HG03565 (cell line): Measurements from ENCODE around the gene SH2D4B.

Experiments used
- ATAC-seq: cut with Tn5 transposase; IDR thresholded peaks from one replicate; pipeline ENCODE4 v1.9.1; 2021; ENCODE audit warnings: mild to moderate bottlenecking, moderate library complexity; ENCODE audit not compliant: unreplicated experiment

Gene SH2D4B

DNA sequence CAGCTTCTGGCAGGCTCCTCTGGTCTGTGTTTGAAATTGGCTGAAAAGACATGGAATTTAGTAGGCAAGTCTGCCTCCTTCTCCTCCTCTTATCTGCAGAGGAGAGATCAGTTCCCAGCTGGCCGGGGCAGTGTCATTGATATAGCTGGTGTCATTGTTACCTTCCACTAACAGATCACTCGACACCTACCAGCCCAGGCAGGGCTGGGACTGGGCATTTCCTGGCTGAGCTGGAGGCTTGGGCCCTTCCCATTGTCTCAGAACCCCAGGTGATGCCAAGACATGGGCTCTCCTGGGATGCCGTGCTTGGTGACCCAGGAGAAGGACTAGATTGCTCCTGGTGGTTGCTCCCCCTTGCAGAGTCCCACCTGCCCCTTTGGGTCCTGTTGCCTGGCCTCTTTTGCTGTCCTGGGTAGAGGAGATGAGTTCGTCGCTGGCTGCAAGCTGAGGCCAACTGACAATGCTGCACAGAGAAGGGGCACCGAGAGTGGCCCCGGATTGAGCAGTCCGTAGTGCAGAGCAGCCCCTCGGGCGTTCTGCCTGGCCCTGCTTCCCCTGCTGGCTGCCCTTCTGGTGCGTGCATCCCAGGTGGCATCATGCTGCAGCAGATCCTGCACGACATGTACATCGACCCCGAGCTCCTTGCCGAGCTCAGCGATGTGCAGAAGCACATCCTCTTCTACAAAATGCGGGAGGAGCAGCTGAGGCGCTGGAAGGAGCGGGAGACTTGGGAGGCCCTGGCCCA lies at the start of gene SH2D4B:
Gene SH2D4B, plus strand, starts transcription at position 167 of the 745 bp plus-strand sequence. Its CDS starts 430 bp downstream, at position 597.
- no peak for ATAC-seq

DNA sequence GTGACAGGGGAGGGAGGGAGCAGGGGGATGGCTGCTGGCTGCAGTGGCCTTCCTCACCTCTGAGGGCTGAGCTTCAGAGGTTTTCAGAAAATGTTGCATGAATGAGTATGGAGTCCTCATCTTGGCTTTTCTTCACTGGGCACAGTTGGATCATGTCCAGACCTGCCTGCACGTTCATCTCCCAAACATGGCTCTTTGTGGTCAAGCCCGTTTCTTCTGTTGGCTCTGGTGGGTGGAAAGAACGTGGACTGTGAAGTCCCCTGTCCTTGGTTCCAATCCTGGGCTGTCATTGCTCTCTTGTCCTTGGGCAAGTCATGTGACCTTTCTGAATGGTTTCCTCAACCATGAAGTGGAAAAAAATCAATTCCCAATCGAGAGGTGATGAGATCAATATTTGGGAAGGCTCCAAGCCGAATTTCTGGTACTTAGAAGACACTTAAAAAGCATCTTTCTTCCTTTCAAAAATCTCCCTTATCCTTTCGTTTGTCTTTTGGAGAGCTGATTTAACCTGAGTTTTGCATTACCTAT lies 49.1 kb upstream of the SH2D4B start:
- ATAC-seq = no peak

DNA sequence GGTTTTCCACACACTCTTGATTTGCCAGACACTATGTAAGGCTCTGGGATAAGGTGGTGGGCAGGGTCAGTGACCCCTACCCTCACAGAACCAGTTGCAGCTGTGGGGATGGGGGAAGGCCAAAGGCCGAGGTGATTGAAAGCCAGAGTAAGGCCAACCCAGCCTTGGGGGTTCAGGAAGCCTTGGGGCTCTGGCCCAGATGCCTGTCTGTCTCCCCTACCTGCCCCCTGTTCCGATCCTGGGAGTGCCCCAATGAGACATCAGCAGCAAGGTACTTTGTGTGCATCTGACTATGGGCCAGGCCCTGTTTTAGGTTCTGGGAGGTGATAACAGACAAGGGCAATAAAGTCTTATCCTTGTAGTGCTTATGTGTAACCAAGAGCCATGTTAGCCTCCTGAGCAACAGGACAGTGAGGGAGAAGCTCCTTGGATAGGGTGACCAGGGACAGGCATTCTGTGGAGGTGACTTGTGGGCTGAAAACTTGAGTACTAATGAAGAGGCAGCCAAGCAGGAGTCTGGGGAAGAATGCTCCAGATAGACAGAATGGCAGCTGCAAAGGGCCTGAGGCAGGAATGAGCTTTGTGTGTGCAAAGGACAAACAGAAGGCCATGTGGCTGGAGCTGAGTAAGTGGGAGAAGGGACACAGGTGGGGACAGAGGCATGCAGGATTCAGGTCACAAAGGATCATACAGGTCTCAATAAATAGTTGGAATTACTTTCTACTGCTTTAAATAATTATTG lies 48.2 kb upstream of the SH2D4B start:
- ATAC-seq = no peak

DNA sequence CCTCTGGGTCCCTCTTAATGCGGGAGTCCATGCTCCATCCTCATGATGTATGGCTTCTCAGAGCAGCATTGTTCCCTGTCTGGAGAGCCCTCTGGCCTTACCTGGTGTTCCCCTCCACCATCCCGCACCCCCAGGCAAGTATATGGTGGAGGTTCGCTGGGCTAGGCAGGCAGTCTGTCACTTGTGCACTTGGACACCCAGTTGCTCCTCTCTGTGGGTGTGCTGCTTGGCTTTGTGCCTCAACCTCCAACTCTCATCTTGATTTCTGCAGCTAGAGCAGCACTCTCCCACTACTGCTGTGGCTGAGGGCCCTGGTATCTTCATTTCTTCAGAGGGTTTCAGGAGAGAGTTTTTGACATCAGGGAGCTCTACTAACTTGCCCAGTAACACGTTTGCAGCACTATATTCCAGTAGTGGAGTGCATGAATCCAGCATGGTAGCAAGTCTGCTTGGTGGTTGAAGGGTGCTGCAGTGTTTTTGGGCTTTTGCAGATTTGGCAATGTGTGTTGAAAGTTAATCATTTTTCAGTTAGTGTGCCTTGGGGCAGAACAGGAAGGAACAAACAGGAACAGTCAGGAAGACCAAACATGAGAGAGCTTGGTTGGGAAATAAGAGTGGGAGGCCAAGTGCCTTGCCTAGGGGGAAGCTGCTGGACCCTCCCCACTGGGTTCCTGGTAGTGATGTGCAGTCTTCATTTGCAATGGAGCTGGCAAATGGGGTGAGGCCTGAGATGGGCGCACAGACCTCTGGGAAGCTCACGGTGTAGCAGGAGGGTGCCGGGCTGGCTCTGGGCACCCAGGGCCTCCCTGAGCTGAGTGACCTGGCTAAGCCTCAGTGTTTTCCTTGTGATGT lies 46.2 kb upstream of the SH2D4B start:
- ATAC-seq = no peak

DNA sequence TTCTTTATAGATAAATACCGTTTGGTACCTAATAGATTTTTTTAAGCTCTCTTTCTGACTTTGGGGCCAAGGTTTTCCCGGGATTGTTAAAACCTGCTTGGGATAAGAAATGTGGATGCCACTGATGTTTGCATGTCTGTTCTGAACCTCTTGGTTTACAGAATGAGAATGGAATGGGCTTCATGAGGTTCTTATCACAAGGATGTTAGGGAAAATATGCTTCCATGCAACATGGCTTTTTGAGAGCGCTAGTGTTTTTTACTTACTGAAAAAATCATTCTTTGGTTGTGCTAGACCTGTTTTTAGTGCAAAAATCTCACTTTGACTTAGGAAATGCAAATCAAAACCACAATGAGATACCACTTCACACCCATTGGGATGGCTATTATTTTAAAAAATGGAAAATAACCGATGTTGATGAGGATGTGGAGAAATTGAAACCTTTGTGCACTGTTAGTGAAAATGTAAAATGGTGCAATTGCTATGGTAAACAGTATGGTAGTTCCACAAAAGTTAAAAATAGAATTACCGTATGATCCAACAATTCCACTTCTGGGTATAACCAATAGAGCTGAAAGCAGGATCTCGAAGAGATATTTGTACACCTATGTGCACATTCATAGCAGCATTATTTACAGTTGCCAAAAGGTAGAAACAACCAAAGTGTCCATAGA lies 44.7 kb upstream of the SH2D4B start:
- ATAC-seq = peak; percentile 30

DNA sequence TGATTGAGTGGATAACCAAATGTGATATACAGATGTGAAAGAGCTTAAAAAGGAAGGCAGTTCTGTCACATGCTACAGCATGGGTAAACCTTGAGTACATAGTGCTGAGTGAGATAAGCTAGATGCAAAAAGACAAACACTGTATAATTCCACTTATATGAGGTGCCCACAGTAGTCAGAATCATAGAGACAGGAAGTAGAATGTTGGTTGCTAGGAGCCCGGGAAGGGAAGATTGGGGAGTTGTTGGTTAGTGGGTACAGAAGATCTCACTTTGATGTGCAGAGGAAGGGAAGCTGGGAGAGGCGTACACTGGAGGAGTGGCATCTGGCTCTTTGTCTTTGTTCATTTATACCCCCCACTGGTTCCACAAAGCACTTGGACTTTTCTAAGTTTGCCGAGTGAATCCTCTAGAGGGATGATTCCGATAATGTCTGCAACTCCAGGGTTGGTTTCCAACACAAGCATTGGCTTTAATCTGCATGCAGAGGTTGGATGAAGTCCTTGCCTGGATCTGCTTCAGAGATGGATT lies 44.1 kb upstream of the SH2D4B start:
- ATAC-seq = peak; percentile 32

DNA sequence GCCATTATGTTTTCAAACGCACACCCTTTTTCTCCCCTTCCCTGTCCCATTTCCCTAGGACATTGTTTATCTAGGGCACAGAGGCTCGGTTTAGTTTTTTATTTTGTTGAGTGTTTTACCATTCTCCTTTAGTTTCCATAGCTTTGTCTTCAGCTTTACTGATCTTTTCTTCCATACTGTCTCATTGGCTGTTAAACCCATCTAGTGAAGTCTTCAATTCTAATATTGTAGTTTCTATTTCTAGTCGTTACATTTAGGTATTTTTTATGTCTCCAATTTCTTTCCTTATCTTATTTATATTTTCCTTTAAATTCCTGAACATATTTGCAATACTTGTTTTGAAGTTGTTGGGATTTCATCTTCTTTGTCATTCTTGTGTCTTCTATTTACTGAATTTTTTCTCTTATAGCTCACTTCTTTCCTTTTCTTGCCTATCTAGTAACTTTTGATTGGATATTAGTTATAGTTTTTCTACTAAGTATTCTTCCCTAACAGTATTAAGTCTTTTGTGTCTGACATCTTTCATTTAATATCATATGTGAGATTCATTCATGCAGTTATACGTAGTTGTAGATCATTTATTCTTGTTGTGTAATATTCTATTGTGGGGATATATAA lies 41.0 kb upstream of the SH2D4B start:
- no peak for ATAC-seq

DNA sequence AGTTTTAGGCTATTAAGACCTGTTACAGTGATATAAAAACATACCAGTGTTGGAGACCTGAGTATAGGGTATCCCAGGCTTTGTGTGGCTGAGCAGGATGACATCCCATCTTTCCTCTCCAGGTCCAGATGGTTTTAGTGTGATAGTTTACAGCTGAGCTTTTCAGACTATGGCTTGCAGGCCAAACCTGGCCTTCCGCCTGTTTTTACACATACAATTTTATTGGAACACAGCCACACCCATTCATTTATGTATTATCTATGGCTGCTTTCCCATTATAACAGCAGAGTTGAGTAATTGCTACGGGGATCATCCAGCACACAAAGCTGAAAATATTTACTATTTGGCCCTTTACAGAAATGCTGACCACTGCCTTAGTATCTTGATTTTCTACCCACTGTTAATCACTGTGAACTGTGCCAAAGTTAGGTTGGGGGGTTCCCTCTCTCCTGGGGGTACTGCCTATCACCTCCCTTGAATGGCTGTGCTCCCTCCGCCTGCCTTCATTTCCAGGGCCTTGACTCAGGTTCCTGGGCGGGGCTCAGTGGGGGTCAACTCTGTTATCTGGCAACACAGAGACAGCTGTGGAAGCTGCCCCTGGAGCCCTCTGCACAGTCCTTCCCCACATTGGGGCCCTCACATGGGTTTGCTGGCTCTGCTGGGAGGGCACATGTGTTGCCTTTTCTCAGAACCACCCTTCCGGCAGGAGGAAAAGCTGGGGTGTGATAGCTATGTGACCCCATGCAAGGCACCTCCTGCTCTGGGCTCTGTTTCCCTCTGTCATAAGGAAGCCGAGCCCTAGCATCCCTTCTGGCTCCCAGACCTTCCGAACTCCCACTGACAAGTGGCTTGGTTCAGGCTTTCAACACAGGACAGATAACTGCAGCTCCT lies 40.3 kb upstream of the SH2D4B start:
- ATAC-seq = no peak

DNA sequence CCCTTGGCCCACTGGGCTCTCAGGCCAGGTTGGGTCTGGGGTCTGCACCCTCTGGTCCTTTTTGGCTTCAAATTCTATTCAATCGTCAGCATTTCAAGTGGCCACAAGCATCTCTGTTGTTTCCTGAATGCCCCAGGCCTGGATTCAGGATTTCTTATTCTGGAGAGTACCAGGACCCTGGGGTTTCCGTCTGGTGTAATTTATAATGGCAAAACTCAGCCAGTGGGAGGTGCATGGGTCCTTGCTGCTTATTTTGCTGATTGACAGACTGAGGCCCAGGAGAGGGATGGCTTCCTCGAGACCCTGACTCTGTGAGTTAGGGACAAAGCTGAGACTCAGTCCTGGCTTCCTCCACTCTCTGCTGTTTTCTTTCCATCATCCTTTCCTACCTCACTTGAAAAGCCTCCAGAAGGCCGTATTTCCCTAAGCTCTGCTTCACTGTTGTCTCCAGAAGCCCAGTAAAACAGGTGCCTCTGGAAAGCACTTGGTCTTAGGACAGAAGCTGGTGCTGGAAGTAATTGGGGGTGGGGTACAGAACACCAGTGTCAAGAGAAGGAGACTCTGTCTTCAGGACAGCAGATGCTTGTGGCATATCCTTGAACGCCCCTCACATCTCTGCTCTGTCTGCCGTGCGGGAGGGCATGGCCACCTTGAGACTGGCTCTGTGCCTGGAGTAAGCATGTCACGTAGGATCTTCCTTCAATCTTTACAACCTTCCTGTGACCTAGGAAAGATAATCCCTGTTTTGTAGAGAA lies 39.4 kb upstream of the SH2D4B start:
- no peak for ATAC-seq

DNA sequence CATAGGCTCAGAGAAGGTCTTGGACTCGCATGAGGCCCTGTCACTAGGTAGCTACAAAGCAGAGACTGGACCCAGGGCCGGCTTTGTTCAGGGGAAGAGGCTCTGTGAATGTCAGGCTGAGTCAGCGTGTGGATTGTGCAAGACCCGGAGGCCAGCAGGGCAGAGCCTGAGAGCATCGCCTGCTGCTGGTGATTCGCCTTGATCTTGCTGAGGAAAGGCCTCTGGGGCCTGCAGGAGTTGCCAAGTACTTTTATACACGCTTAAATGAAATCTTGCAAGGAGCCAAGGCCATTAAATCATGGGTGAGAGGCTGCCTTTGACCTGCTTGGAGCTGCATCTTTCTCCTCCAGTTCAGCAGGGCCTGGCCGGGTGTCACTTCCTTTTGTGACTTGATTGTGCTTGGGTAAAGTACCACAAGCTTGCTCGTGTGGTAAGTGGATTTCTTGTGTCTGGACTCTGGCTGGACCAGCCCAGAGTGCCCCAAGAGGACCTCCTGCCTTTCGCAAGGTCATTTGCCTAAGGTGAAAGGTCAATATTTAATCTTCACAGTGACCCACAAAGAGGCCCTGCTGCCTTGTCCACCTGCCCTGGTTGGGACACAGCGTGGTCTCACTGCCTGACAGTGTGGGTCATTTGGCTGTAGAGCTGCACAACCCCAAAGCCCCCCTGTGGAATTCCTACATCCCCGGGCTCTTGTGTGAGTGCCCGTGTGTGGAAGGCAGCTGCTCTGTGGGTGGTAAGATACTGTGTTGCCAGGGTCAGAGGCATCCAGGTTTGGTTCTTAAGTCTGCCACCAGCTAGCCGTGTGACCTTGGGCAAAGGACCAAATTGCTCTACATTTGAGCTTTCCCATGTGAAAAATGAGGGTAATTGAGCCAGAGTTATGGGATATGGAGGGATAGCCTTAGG lies 38.6 kb upstream of the SH2D4B start:
- ATAC-seq = no peak

DNA sequence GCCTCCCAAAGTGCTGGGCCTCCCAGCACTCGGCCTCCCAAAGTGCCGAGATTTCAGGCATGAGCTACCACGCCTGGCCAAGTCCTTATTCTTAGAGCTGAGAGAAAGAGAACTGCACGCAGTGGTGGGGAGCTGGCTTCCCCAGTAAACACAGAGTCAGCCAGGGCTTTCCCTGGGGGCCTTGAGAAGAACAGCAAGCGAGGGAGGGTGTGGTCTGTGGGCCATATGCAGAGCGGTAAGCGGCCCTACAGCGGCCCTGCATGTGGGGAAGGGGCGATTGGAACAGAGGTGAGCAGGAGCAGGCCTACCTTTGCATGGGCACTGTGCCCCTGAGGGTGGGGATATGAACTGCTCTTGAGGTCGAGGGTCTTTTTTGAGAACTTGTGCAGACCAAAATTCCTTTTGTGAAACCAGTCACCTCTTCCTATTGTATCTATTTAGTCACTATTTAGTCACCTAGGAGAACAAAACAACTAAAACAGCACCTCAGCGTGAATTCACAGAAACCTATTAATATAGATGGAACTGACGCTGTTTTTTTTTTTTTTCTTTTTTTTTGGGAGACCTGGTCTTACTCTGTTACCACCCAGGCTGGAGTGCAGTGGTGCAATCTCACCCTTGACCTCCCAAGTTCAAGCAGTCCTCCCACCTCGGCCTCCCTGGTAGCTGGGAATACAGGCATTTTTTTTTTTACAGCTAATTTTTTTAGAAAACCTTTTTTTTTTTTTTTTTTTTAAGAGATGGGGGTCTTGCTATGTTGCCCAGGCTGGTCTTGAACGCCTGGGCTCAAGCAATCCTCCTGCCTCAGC lies 36.9 kb upstream of the SH2D4B start:
- ATAC-seq = peak; percentile 54

DNA sequence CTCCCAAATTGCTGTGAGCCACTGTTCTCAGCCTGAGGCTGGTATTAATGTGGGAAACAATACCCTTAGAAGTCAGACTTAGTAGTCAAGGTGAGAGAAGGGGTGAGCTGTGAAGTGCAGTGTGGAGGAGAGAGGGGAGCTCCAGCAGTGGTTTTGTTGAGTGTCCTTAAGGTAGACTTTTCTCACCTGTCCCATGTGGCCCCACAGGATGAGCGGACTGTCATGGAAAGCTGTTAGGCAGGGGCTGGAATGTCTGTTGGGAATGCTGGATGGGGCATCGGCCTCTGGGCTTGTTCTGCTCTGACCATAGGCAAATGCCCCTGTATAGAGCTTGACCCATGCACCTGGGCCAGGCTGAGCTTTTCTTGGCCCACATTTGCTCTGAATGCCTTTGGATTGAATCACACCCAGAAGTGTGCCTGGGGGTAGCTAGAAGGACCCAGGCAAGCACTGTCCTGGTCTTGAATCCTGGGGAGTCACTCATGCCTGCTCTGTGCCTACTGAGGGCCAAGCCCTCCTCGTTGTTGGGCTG lies 36.3 kb upstream of the SH2D4B start:
- ATAC-seq = no peak

DNA sequence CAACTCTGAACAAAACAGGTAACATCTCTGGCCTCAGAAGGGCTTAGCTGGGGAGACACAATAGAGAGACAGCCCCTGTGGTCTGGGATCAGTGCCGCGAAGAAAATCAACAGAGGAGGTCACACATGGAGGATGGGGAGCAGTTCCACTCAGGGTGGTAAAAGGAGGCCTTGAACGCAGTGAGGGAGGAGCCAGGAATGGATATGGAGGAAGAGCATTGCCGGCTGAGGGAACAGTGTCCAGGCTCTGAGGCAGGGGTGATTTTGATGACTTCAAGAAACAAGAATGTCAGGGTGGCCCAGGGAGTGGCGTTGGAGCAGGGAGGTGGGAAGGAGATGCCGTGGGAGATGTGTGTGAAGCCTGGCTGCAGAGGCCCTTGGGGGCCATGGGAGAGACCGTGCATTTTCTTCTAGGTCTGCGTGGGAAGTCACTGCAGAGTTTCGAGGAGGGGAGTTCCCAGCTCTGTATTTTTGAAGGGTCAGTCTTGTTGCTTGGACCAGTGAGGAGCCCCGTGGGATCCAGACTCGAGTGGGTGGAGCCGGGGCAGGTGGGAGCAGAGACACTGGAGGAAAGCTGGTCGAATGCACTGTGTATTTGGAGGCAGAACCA lies 35.7 kb upstream of the SH2D4B start:
- no peak for ATAC-seq

DNA sequence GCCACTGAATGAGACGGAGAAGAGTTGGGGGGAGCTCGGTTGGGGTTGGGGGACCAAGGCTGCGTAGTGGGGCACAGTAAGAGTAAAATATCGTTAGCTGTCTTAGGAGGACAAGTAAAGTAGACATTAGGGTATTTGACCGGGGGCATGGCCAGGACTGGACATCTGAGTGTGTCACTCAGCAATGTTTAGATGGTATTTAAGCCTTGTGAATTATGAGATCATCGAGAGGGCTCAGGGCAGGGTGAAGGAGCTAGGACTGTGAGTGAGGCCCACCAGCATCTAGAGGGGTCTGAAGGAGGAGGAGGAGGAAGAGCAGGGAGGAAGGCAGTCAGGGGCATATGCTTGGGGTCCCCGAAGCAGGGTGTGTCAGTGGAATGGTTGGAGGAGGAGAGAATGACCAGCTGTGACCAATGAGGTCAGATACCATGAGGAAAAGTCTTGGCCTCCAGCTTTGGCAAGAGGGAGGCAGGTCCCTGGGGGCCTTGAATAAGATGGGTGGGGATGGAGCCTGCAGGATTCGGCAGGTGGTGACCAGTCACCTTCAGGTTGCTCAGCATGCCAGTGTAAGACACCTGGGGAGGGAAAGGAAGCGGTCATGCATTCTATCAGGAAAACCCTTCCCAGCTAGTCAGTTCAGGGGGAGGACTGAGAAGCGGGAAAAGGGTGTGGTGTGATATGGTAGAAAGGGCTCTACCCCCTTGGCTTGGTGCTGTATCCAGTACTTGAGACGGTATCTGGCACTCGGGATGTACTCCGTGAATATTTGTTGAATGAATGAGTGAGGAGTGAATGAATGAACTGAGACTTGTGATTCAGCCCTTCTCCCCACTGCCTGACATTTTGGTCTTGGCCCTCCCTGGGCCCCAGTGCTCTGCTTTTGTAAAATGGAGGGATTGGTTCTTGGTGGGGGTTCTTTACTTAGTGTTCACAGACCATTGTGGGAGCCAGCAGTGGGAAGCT lies 34.8 kb upstream of the SH2D4B start:
- no peak for ATAC-seq
